ENCODE results near the gene SASH1.

- TF ChIP-seq, protein P1, sequence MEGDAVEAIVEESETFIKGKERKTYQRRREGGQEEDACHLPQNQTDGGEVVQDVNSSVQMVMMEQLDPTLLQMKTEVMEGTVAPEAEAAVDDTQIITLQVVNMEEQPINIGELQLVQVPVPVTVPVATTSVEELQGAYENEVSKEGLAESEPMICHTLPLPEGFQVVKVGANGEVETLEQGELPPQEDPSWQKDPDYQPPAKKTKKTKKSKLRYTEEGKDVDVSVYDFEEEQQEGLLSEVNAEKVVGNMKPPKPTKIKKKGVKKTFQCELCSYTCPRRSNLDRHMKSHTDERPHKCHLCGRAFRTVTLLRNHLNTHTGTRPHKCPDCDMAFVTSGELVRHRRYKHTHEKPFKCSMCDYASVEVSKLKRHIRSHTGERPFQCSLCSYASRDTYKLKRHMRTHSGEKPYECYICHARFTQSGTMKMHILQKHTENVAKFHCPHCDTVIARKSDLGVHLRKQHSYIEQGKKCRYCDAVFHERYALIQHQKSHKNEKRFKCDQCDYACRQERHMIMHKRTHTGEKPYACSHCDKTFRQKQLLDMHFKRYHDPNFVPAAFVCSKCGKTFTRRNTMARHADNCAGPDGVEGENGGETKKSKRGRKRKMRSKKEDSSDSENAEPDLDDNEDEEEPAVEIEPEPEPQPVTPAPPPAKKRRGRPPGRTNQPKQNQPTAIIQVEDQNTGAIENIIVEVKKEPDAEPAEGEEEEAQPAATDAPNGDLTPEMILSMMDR (IDR thresholded peaks at IDR 0.05): no peak
- TF ChIP-seq POLR2A (IDR thresholded peaks at IDR 0.05): no peak
These were observed 35.2 kb upstream of the SASH1 start for GRCh38 chr6:148307405-148307804.

Data from esophagus squamous epithelium (tissue), 4 donors.